ENCODE data around the gene EXOC4.
"Not testable (repeated sequence)": the region's sequence is repeated elsewhere in the genome, so short reads cannot be mapped to it uniquely, and the experiment has no call there.

The EXOC4 gene

GRCh38 chr7:134058980-134059379 lies 806.1 kb downstream of the EXOC4 start:
- DNase-seq: no peak

- no peak for DNase-seq
Observed at GRCh38 chr7:134059921-134060320, 807.0 kb downstream of the EXOC4 start.

- no peak for DNase-seq
Observed at GRCh38 chr7:134060874-134061273, 808.0 kb downstream of the EXOC4 start.

- no peak for DNase-seq
Observed at GRCh38 chr7:134062460-134062859, 809.6 kb downstream of the EXOC4 start.

GRCh38 chr7:134065415-134065814 lies 812.5 kb downstream of the EXOC4 start:
- no peak for DNase-seq

GRCh38 chr7:134067164-134067563 lies 814.3 kb downstream of the EXOC4 start:
- DNase-seq: no peak

GRCh38 chr7:134068670-134069069 lies 815.8 kb downstream of the EXOC4 start:
- DNase-seq: no peak

- DNase-seq: no peak
Observed at GRCh38 chr7:134069187-134069586, 816.3 kb downstream of the EXOC4 start.

- DNase-seq: no peak
Observed at GRCh38 chr7:134070673-134071072, 817.8 kb downstream of the EXOC4 start.

GRCh38 chr7:134071355-134072331 lies 818.8 kb downstream of the EXOC4 start:
- no peak for DNase-seq

GRCh38 chr7:134073276-134073675 lies 820.4 kb downstream of the EXOC4 start:
- no peak for DNase-seq

- DNase-seq: no peak
Observed at GRCh38 chr7:134075799-134076198, 822.9 kb downstream of the EXOC4 start.

- DNase-seq: not testable (repeated sequence)
Observed at GRCh38 chr7:134077560-134077959, 824.7 kb downstream of the EXOC4 start.

GRCh38 chr7:134078991-134079390 lies 826.1 kb downstream of the EXOC4 start:
- DNase-seq: no peak

- no peak for DNase-seq
Observed at GRCh38 chr7:134081695-134082094, 828.8 kb downstream of the EXOC4 start.

GRCh38 chr7:134083766-134084487 lies 831.0 kb downstream of the EXOC4 start:
- no peak for DNase-seq

- DNase-seq: no peak
Observed at GRCh38 chr7:134084488-134085144, 831.7 kb downstream of the EXOC4 start.

GRCh38 chr7:134085311-134085710 lies 832.4 kb downstream of the EXOC4 start:
- no peak for DNase-seq

GRCh38 chr7:134086998-134087735 lies 834.3 kb downstream of the EXOC4 start:
- no peak for DNase-seq

GRCh38 chr7:134088199-134088598 lies 835.3 kb downstream of the EXOC4 start:
- DNase-seq: no peak

- DNase-seq: no peak
Observed at GRCh38 chr7:134089446-134089845, 836.6 kb downstream of the EXOC4 start.

GRCh38 chr7:134098072-134098471 lies 845.2 kb downstream of the EXOC4 start:
- no peak for DNase-seq

- DNase-seq: peak; percentile 46
Observed at GRCh38 chr7:134101716-134102115, 848.8 kb downstream of the EXOC4 start.

Data from NCI-H524 treated with DMSO at 0.1 percent for 48 hours (cell line).